ENCODE data around the gene TMPRSS7.

TMPRSS7 gene

DNA sequence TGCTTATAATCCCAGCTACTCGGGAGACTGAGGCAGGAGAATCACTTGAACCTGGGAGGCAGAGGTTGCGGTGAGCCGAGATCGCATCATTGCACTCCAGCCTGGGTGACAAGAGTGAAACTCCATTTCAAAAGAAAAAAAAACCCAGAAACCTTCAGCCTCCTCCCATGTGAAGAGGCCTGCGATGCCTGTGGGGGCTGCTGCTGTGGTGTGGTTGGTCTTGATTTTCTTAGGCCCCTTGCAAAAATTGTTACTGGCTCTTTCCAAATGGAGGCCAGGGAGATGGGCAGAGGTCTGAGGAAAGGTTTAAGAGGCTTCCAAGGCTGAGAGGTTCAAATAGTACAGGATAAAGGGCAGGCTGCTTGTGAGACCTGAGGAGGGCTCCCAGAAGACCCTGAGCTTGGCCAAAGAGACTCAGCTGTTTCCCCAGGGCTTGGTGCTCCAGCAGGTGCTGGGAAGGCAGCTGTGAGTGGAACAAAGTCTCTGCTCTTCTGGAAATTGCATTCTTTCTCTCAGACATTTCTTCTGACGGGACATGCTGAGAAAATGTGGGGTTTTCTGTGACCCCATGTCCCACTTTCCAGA is 80.1 kb downstream of the TMPRSS7 start:
- no peaks in the 10 kb centered on the region for H3K9me3 ChIP-seq (replicated peaks; ENCODE audit: low read length)
- no peaks in the 10 kb centered on the region for H3K4me1 ChIP-seq (ENCODE audit: control insufficient read depth, insufficient read depth, low read length)
- H3K4me3 ChIP-seq (ENCODE audit: low read length) = no peak overlapping the region
- H3K36me3 ChIP-seq (ENCODE audit: insufficient read depth, low read length) = peaks cover 7% of the 10 kb centered on the region
- no peak overlapping the region for H3K4me2 ChIP-seq (ENCODE audit: low read length)
- H3K9ac ChIP-seq (ENCODE audit: low read depth, low read length) = no peak overlapping the region
- H3K27me3 ChIP-seq (ENCODE audit: control insufficient read depth, insufficient read depth, low read length) = no peaks in the 10 kb centered on the region

DNA sequence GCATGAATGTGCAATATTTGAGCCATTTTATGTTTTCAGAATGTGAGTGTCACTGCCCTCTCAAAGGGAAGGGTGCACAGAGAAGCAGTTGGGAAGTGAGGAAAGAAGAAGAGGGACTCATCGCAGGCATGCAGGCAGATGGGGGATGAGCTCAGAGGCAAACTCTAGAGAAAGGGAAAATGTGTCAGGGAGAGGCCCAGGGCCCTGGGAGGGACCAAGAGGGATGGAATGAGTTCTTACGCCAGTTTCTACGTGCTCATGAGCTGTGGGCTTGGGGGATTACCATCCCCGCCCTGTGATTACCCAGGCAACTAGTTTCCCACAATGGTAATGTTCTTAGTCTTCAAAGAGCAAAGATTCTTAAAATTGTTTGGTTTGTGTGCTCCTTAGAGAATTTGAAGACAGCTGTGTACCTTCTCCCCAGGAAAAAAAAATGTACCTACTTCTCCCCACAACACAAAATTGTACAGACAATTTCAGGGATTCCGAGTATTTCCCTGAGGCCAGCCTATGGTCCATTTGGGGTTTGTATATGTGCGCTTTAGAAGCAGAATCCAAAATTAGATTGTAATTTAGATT is 80.7 kb downstream of the TMPRSS7 start:
- no peak overlapping the region for H3K9ac ChIP-seq (ENCODE audit: low read depth, low read length)
- peaks cover 8% of the 10 kb centered on the region for H3K36me3 ChIP-seq (ENCODE audit: insufficient read depth, low read length)
- H3K9me3 ChIP-seq (replicated peaks; ENCODE audit: low read length) = no peaks in the 10 kb centered on the region
- no peak overlapping the region for H3K4me2 ChIP-seq (ENCODE audit: low read length)
- no peaks in the 10 kb centered on the region for H3K4me1 ChIP-seq (ENCODE audit: control insufficient read depth, insufficient read depth, low read length)
- H3K27me3 ChIP-seq (ENCODE audit: control insufficient read depth, insufficient read depth, low read length) = no peaks in the 10 kb centered on the region
- no peak overlapping the region for H3K4me3 ChIP-seq (ENCODE audit: low read length)

DNA sequence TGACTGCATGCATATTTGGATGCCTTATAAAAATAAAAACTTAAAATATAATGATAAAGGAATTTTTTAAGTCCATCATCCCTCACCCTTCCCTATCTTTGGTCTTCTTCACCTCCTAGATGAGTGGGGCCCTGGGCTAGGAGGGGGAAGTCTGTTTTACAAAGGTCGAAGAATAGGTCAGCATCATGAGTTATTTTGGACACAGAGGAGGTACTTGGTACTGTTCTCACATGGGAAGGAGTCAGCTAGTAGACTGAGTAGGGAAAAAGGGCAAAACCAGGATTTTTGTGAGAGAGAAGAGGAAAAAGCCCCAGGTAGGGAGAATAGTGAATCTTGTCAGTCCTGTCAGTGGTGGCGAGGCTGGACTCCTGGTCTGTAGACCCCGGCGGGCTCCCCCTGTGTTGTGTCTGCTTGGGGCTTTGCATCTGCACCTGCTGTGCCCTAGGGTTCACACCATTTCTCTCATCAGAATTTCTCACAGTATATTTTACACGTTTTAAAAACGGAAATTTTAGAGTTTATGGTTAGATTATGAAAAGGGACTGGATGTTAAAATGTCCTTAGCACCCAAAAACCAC is 81.4 kb downstream of the TMPRSS7 start:
- no peak overlapping the region for H3K9ac ChIP-seq (ENCODE audit: low read depth, low read length)
- no peaks in the 10 kb centered on the region for H3K4me1 ChIP-seq (ENCODE audit: control insufficient read depth, insufficient read depth, low read length)
- peaks cover 8% of the 10 kb centered on the region for H3K36me3 ChIP-seq (ENCODE audit: insufficient read depth, low read length)

DNA sequence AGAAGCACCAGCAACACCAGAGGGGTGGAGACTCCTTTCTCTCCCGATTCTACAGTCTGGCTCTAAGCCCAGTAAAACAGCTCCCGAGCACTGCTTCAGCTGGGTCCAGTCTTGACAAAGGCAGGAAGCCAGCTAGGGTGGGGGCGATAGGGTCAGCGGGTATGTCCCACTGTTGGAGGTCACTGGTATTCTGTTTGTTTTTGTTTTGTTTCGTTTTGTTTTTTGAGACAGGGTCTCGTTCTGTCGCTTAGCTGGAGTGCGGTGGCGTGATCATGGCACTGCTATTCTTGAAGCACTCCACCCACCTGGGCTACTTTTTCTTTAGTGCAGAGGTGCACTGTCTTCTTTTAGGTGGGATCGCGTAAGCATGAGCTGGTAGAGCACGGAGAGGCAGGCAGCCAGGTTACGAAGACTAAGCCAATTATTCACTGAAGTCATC is 82.2 kb downstream of the TMPRSS7 start:
- H3K4me3 ChIP-seq (ENCODE audit: low read length) = no peak overlapping the region
- peaks cover 11% of the 10 kb centered on the region for H3K36me3 ChIP-seq (ENCODE audit: insufficient read depth, low read length)
- H3K9me3 ChIP-seq (replicated peaks; ENCODE audit: low read length) = no peaks in the 10 kb centered on the region
- no peaks in the 10 kb centered on the region for H3K27me3 ChIP-seq (ENCODE audit: control insufficient read depth, insufficient read depth, low read length)
- no peaks in the 10 kb centered on the region for H3K4me1 ChIP-seq (ENCODE audit: control insufficient read depth, insufficient read depth, low read length)
- no peak overlapping the region for H3K9ac ChIP-seq (ENCODE audit: low read depth, low read length)
- H3K4me2 ChIP-seq (ENCODE audit: low read length) = no peak overlapping the region

More for the DNA sequence above, 81.4 kb downstream of the TMPRSS7 start:
- H3K27me3 ChIP-seq (ENCODE audit: control insufficient read depth, insufficient read depth, low read length) = no peaks in the 10 kb centered on the region
- H3K4me3 ChIP-seq (ENCODE audit: low read length) = no peak overlapping the region
- no peaks in the 10 kb centered on the region for H3K9me3 ChIP-seq (replicated peaks; ENCODE audit: low read length)
- H3K4me2 ChIP-seq (ENCODE audit: low read length) = no peak overlapping the region

DNA sequence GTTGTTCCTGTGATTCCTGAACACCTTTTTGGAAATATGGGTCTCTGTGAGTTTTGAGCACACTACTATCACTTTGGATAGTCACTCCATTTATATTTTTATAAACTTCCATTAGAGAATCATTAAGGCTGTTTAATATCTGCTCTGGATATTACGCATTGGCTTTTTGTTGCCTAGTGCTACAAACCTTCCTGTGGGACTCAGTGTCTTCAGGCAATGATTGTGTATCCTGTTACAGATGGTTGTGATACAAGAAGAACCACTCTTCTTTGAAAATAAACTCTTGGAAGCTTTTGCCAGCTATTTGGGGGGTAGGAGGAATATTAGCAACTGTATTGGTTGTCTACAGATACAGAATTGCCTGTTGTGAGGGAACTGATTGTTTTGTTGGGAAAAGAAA is 82.9 kb downstream of the TMPRSS7 start:
- H3K4me1 ChIP-seq (ENCODE audit: control insufficient read depth, insufficient read depth, low read length) = no peaks in the 10 kb centered on the region
- H3K27me3 ChIP-seq (ENCODE audit: control insufficient read depth, insufficient read depth, low read length) = no peaks in the 10 kb centered on the region
- H3K36me3 ChIP-seq (ENCODE audit: insufficient read depth, low read length) = peaks cover 11% of the 10 kb centered on the region
- H3K4me2 ChIP-seq (ENCODE audit: low read length) = no peak overlapping the region
- no peak overlapping the region for H3K4me3 ChIP-seq (ENCODE audit: low read length)
- no peaks in the 10 kb centered on the region for H3K9me3 ChIP-seq (replicated peaks; ENCODE audit: low read length)
- no peak overlapping the region for H3K9ac ChIP-seq (ENCODE audit: low read depth, low read length)

DNA sequence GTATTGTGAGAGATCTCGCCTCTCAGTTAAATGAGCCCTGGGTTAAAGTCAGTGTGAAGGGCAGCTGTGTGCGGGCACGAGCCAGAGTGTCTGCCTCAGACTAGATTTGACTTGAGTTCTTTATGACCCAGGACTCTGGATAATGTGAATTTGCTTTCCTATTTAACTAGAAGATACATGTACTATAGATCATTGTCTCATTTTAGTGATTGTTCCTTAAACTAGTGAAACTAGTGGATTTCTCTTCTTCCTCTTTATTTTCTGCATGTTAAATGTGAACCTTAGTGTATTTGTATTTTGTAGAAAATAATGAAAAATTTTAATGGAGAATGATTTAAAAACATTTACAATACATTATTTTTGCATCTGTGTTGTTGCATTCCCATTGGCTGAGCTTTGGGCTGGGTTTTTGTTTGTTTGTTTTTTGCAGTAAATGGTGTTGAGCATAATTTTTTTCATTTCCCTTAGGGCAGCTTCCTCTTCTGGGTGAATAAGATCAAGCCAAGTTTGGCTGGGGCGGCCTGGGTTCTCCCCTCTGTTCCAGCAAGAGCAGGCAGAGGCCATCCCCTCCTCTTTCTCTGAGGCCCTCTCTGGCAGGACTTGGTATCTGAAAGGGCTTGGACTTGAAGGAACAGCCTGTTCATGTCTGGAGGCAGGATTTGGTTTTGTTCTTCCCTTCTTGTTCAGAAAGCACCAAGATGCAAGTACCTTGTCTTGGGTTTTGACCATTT is 83.5 kb downstream of the TMPRSS7 start:
- H3K27me3 ChIP-seq (ENCODE audit: control insufficient read depth, insufficient read depth, low read length) = no peaks in the 10 kb centered on the region
- H3K4me1 ChIP-seq (ENCODE audit: control insufficient read depth, insufficient read depth, low read length) = no peaks in the 10 kb centered on the region
- no peak overlapping the region for H3K9ac ChIP-seq (ENCODE audit: low read depth, low read length)
- H3K4me2 ChIP-seq (ENCODE audit: low read length) = no peak overlapping the region
- no peaks in the 10 kb centered on the region for H3K9me3 ChIP-seq (replicated peaks; ENCODE audit: low read length)
- H3K4me3 ChIP-seq (ENCODE audit: low read length) = no peak overlapping the region
- H3K36me3 ChIP-seq (ENCODE audit: insufficient read depth, low read length) = peaks cover 11% of the 10 kb centered on the region

DNA sequence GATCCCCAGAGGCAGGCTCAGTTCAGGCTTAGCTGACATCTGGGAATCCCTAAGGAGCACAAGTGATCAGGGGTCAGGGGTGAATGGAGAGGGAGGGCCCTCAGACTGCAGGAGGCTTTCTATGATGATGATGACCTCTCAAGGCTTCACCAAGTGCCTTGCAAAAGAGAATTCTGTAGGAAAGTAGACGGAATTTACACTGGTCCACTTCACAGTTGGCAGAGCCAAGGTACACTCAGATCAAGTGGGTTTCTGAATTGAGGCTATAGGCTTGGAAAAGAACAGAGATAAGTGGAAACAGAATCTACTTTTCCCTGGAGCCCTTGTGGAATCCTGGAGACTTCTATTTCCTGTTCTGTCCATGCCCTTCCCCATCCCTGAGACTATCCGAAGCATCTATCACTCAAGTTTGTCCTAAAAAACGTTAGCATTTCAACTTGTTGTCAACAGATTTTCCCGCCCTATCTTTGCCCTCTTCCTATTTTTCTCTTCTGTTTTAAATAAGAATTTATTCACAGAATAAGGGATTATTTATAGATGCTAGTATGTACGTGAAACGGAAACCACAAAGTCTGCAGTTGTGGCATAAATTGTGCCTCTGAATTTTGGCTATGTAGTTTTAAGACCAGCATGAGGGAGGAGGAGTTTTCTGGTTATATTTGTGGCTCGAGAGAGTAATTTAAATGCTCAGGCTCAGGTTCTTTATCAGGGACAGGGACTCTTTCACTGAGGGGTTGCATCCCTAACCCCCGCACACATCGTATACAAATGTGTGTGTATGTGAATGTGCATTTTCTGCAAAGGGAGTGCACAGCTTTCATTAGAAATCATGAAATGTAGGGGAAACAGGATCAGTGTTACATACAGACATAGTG is 85.7 kb downstream of the TMPRSS7 start:
- H3K9ac ChIP-seq (ENCODE audit: low read depth, low read length) = no peak overlapping the region
- no peak overlapping the region for H3K4me3 ChIP-seq (ENCODE audit: low read length)
- no peak overlapping the region for H3K4me2 ChIP-seq (ENCODE audit: low read length)
- H3K9me3 ChIP-seq (replicated peaks; ENCODE audit: low read length) = no peaks in the 10 kb centered on the region
- H3K27me3 ChIP-seq (ENCODE audit: control insufficient read depth, insufficient read depth, low read length) = no peaks in the 10 kb centered on the region
- H3K36me3 ChIP-seq (ENCODE audit: insufficient read depth, low read length) = peaks cover 11% of the 10 kb centered on the region
- H3K4me1 ChIP-seq (ENCODE audit: control insufficient read depth, insufficient read depth, low read length) = no peaks in the 10 kb centered on the region

DNA sequence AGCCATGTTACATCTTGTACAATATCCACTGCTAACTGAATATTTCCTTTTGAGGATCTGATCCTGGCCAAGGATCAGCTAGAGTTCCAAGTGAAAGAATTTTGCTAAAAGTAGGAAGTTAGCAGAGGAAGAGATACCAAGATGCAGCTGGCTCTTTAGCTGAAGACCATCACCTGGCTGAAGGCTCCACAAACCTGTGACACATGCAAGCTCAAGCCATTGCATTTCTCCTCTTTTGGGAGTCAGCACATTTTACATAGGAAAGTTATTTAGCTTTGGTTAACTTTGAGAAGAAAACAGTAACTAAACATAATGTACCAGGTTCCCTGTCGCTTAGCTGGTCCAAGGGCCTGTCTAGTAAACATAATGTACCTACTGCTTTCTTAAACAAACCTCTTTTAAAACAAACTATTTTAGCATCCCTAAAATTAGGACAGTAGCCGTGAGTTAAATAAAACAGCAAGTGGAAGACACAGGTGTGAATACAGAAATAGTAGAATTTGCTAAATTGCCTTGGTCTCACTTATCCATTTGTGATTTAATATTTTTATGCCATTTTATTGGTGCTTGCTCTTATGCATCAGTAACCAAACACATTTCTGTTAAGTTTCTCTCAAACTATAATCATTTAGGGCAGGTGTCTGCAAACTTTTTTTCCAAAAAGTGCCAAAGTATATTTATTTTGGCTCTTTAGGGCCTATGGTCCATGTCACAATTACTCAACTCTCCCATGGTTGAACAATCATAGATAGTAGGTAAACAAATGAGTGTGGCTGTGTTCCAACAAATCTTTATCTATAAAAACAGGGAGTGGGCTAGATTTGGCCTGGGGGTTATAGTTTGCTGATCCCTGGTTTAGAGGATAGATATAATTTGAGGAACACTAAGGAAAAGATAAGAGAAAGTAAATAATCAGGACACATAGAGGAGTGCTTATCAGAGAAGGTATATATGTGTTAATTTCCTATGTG is 87.3 kb downstream of the TMPRSS7 start:
- Histone ChIP-seq H3K36me3 (ENCODE audit: insufficient read depth, low read length) (peaks cover 7% of the 10 kb centered on the region), H3K4me3 (ENCODE audit: low read length) (no peak overlapping the region), H3K27me3 (ENCODE audit: control insufficient read depth, insufficient read depth, low read length) (no peaks in the 10 kb centered on the region), H3K4me2 (ENCODE audit: low read length) (no peak overlapping the region), H3K9me3 (replicated peaks; ENCODE audit: low read length) (no peaks in the 10 kb centered on the region), H3K9ac (ENCODE audit: low read depth, low read length) (no peak overlapping the region), H3K4me1 (ENCODE audit: control insufficient read depth, insufficient read depth, low read length) (no peaks in the 10 kb centered on the region)

DNA sequence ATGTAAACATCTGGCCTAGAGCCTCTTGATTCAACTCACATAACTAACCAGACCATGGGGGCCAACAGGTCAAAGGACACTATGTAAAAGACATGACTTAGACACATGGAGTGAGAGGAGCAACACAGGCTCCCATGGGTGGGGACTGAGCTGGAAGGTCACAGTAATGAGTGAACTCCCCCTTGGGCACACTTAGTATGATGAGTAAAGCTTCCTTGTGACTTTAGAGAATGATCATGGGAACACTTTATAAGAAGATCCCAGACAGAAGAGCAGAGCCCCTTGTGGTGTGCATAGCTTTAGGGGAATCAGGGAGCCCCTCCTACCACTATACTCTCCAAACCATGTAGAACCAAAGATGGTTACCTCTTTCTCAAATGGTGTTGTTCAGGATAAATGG is 88.3 kb downstream of the TMPRSS7 start:
- no peaks in the 10 kb centered on the region for H3K4me1 ChIP-seq (ENCODE audit: control insufficient read depth, insufficient read depth, low read length)
- no peaks in the 10 kb centered on the region for H3K9me3 ChIP-seq (replicated peaks; ENCODE audit: low read length)
- peaks cover 7% of the 10 kb centered on the region for H3K36me3 ChIP-seq (ENCODE audit: insufficient read depth, low read length)
- no peak overlapping the region for H3K4me2 ChIP-seq (ENCODE audit: low read length)
- no peaks in the 10 kb centered on the region for H3K27me3 ChIP-seq (ENCODE audit: control insufficient read depth, insufficient read depth, low read length)
- no peak overlapping the region for H3K9ac ChIP-seq (ENCODE audit: low read depth, low read length)
- no peak overlapping the region for H3K4me3 ChIP-seq (ENCODE audit: low read length)

DNA sequence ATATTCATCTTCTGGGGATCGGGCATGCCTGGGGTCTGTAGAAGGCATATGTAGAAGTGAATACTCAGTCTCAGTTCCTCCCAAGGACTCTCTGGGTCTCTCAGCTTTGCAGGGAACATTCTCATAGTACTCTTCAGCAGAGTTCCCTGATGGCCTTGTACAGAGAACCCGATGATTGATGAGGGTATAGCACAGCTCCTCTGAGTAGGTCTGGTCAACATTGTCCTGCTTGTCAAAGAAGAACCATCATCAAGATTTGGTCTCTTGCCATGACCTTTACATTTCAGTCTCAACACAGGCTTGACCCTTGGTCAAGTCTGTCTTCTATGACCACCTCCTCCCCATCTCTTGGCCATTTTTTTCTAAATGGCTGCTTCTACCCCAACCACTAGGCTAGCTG is 89.0 kb downstream of the TMPRSS7 start:
- H3K4me1 ChIP-seq (ENCODE audit: control insufficient read depth, insufficient read depth, low read length) = no peaks in the 10 kb centered on the region
- H3K36me3 ChIP-seq (ENCODE audit: insufficient read depth, low read length) = peaks cover 7% of the 10 kb centered on the region
- no peak overlapping the region for H3K4me3 ChIP-seq (ENCODE audit: low read length)
- no peaks in the 10 kb centered on the region for H3K9me3 ChIP-seq (replicated peaks; ENCODE audit: low read length)
- H3K27me3 ChIP-seq (ENCODE audit: control insufficient read depth, insufficient read depth, low read length) = no peaks in the 10 kb centered on the region
- no peak overlapping the region for H3K9ac ChIP-seq (ENCODE audit: low read depth, low read length)
- H3K4me2 ChIP-seq (ENCODE audit: low read length) = no peak overlapping the region
